Aorta (tissue), 5 donors: ENCODE data around the gene MYO1E. TPM values are rescaled to one million over a fixed set of nuclear protein-coding genes. Genes with fewer than 3 reads are reported as not detected.

Experiments
- ATAC-seq: fragments of 200-7000 bp; cut with Tn5 transposase; one replicate; pipeline ENCODE4 v1.9.1; 2022; ENCODE audit warnings: moderate library complexity; ENCODE audit not compliant: low FRiP score
- DNase-seq, 2 donors: peaks; one replicate each; pipeline ENCODE4 v3.0.0-alpha.2; 2020
- H3K27ac ChIP-seq, 2 donors: one replicate each; pipeline ENCODE4 v1.5.1; 2013; ENCODE audit warnings: low read length in 2 of 2, mild to moderate bottlenecking in 2 of 2, moderate library complexity in 2 of 2, control low read depth in 1 of 2, inconsistent platforms in 1 of 2, low read depth in 1 of 2
- H3K27me3 ChIP-seq, 2 donors: one replicate each; pipeline ENCODE4 v1.6.1; 2013; ENCODE audit warnings: control low read depth in 1 of 2, low read length in 1 of 2, mild to moderate bottlenecking in 1 of 2, moderate library complexity in 1 of 2; ENCODE audit not compliant: insufficient read depth in 2 of 2, control insufficient read depth in 1 of 2
- H3K36me3 ChIP-seq, 2 donors: one replicate each; pipeline ENCODE4 v1.6.1; 2013; ENCODE audit warnings: control low read depth in 1 of 2, low read length in 1 of 2, mild to moderate bottlenecking in 1 of 2; ENCODE audit not compliant: insufficient read depth in 2 of 2, control insufficient read depth in 1 of 2
- H3K4me1 ChIP-seq, 2 donors: one replicate each; pipeline ENCODE4 v1.6.1; 2013; ENCODE audit warnings: low read length in 2 of 2, control low read depth in 1 of 2, mild to moderate bottlenecking in 1 of 2, moderate library complexity in 1 of 2; ENCODE audit not compliant: insufficient read depth in 2 of 2, control insufficient read depth in 1 of 2
- H3K4me3 ChIP-seq, 2 donors: one replicate each; pipeline ENCODE4 v1.5.1; 2013; ENCODE audit warnings: low read length in 2 of 2, control low read depth in 1 of 2, mild to moderate bottlenecking in 1 of 2
- H3K9me3 ChIP-seq: one replicate; pipeline ENCODE4 v1.6.1; 2013; ENCODE audit warnings: mild to moderate bottlenecking, low read length; ENCODE audit not compliant: control insufficient read depth
- WGBS, 2 donors: extraction: QIAGEN DNeasy Blood & Tissue Kit; methylation state at CpG; one replicate each; pipeline ENCODE4 v1.1.7; 2013; 5-methylcytosine and 5-hydroxymethylcytosine counted together
- intact Hi-C, 2 donors: fragments of 100-400 bp; cut with DNase I; formaldehyde crosslinking; loops; one replicate each; pipeline versions ENCODE4 v1.14.2 to v1.15.0; 2022
- microRNA-seq, 2 donors: library from miRNA; unstranded; fragments of <30 nt; microRNA quantifications; one replicate each; pipeline ENCODE4 v1.2.0, GENCODE V29; 2020
- polyA plus RNA-seq, 2 donors: library from polyadenylated mRNA; stranded (reverse); fragments of 200-250 nt; gene quantifications; one replicate each; pipeline ENCODE4 v1.2.3, GENCODE V29; 2013
- total RNA-seq, 2 donors: library from RNA; stranded (reverse); fragmentation: NEBNext Ultra II Directional; extraction: Animal tissue kit (Norgen Biotek cat#: 25700); gene quantifications; one replicate each; pipeline ENCODE4 v1.2.1, GENCODE V29; 2021
- donor health status: healthy with polysubstance abuse.
- donor health status: Bipolar disorder and iron deficiency.
- donor health status: DM: no; HTN: no; CAD: no.
- donor health status: DM: no; HTN: no; CAD: no.
- donor health status: DM: yes; HTN: yes; CAD: no.

Gene MYO1E
- total and polyA plus RNA-seq, 4 donors: 44.6 to 225 (median 105) TPM

DNA sequence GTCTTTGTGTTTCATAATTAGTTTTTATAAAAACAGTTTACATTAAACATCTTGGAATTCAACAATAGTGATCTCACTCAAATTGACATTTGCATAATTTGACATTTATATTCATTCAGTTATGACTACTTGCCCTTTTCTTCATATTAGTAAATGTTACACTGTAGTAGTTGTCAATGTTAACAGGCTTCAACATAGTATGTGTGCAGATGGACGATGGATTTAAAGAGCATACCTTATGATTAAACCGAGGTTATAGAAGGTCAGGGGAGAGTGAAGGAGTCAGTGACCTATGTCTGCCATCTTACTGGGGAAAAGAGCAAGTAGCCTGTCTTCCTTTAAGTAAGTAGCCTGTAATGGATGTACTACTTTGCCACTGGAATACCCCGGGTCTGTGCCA, 276.2 kb downstream of the MYO1E start:
- intact Hi-C loops: no loop called here
- no peaks in the 10 kb centered on the region for H3K9me3 ChIP-seq
- H3K27ac ChIP-seq: no peak overlapping the region
- no peaks in the 10 kb centered on the region for H3K4me1 ChIP-seq
- H3K4me3 ChIP-seq: no peak overlapping the region
- ATAC-seq: no peak
- 87 to 94% methylated on average over 3 of the region's 3 CpGs for WGBS, 2 donors
- H3K27me3 ChIP-seq: no peaks in the 10 kb centered on the region
- no peak for DNase-seq
- H3K36me3 ChIP-seq: peaks cover 3 to 9% of the 10 kb centered on the region in 2 donors

- intact Hi-C loops: no loop called here
- peaks cover 3 to 10% of the 10 kb centered on the region in 2 donors for H3K36me3 ChIP-seq
- no peak overlapping the region for H3K27ac ChIP-seq
- DNase-seq: no peak
- no peaks in the 10 kb centered on the region for H3K4me1 ChIP-seq
- no peak overlapping the region for H3K4me3 ChIP-seq
- WGBS, 2 donors: 92 to 96% methylated on average over 1 of the region's 1 CpG
- ATAC-seq: no peak
- H3K27me3 ChIP-seq: no peaks in the 10 kb centered on the region
- no peaks in the 10 kb centered on the region for H3K9me3 ChIP-seq
These were observed 278.6 kb downstream of the MYO1E start for GRCh38 chr15:59094077-59094476.

DNA sequence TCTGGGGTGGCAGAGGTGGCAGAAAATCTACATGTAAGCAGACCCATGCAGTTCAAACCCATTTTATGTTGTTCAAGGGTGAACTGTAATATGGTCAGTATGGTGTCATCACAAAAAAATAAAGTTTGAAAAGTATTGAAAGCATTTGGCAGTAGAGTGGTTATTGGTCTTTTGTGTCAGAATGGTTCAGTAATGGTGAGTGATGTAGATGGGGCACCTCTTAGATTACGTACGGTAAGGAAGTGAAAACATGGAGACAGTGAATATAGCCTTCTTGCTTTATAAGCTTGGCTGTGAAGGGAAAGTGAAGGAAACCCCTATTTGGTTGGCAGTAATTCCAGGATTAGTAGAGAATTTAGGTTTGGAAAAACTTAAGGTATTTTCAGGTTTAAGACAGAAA, 284.9 kb downstream of the MYO1E start:
- no peak for DNase-seq
- ATAC-seq: no peak
- intact Hi-C loops: no loop called here
- Histone ChIP-seq H3K27me3 (no peaks in the 10 kb centered on the region), H3K36me3 (peaks cover 5 to 11% of the 10 kb centered on the region in 2 donors), H3K4me3 (no peak overlapping the region), H3K4me1 (no peaks in the 10 kb centered on the region), H3K9me3 (no peaks in the 10 kb centered on the region), H3K27ac (no peak overlapping the region)
- WGBS, 2 donors: 91 to 94% methylated on average over 2 of the region's 2 CpGs

Small RNA genes within 50 kb of the gene (microRNA-seq; reads per million reads assigned to microRNA genes)
- gene MIR2116: 0 to 3.0 reads per million in 2 donors

Other genes with a start within 250 kb of the MYO1E start
- gene LDHAL6B, start 166.0 kb downstream of the MYO1E start, total RNA-seq: not detected
- gene LDHAL6B, start 166.0 kb downstream of the MYO1E start, polyA plus RNA-seq: not detected
- 1 to 10 TPM in 1 of 2 donors, under 1 TPM in 1; 0.97 to 1.2 TPM for gene FAM81A, start 65.3 kb upstream of the MYO1E start, total RNA-seq
- gene FAM81A, start 65.3 kb upstream of the MYO1E start, polyA plus RNA-seq: under 1 TPM; 0.88 to 0.92 TPM
- not detected for gene GCNT3, start 238.9 kb upstream of the MYO1E start, total RNA-seq
- 10 to 100 TPM in 1 of 2 donors, under 1 TPM in 1; 0.51 to 10.5 TPM for gene GCNT3, start 238.9 kb upstream of the MYO1E start, polyA plus RNA-seq